ENCODE measurements around the gene CACNA1D.

Gene CACNA1D

GRCh38 chr3:53791317-53791716, 296.9 kb downstream of the CACNA1D start:
- ATAC-seq, result no peak
- DNase-seq, result no peak

GRCh38 chr3:53792866-53793265, 298.5 kb downstream of the CACNA1D start:
- ATAC-seq, result no peak
- DNase-seq, result no peak

DNA sequence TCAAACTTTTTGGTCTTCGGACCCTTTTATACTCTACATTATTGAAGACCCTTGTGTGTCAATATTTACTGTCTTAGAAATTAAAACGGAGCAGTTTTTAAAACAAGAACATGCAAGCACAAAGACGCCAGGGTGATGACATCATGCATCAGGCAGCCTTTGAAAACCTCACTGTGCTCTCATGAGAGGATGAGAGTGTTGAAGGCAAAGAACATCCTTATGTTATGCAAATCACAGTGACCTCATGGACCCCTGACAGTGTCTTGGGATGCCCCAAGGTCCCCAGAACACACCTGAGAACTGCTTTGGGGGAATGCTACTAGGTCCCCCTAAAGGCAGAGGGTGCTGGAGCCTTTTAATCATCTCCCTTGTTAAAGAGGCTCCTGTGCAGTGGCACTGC, 300.2 kb downstream of the CACNA1D start:
- no peak for ATAC-seq
- no peak for DNase-seq

GRCh38 chr3:53795176-53795575, 300.8 kb downstream of the CACNA1D start:
- ATAC-seq, result no peak
- no peak for DNase-seq

GRCh38 chr3:53795789-53796560, 301.6 kb downstream of the CACNA1D start:
- ATAC-seq (no peak), DNase-seq (no peak)

- DNase-seq (no peak), ATAC-seq (no peak)
Observed at GRCh38 chr3:53798144-53798543, 303.7 kb downstream of the CACNA1D start.

- ATAC-seq, result no peak
- DNase-seq, result no peak
Observed at GRCh38 chr3:53799338-53799865, 305.0 kb downstream of the CACNA1D start.

GRCh38 chr3:53800041-53800906, 305.9 kb downstream of the CACNA1D start:
- ATAC-seq (no peak), DNase-seq (no peak)

GRCh38 chr3:53801319-53801718, 306.9 kb downstream of the CACNA1D start:
- DNase-seq, result no peak
- ATAC-seq, result no peak

DNA sequence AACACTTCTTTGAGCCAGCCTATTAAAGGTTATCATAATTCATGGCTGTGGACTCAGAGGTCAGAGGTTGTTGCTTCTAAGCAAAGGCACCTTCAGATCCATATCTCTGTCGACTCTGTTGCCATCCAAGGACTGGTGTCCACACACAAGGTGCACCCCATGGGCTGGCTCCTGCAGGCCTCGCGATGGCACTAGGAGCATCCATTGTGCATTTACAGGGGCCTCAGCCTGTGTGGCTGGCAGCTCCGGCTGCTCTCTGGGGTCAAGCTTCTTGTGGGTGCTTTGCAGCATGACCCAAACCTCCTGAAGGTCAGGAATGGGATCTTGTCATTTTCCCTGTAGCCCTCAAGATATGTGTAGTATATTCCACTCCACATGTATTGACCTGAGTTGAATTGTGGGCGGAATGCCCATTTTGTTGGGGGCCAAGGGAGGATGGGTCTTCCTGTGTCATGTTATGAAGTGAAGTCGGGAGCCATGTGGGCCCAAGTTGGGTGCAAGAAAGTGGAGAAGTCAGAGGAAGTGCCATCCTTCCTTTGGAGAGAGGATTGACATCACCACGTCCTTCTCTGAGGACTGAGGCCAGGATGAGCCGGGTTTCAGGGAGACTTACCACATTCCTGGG, 308.0 kb downstream of the CACNA1D start:
- no peak for DNase-seq
- ATAC-seq, result no peak

DNA sequence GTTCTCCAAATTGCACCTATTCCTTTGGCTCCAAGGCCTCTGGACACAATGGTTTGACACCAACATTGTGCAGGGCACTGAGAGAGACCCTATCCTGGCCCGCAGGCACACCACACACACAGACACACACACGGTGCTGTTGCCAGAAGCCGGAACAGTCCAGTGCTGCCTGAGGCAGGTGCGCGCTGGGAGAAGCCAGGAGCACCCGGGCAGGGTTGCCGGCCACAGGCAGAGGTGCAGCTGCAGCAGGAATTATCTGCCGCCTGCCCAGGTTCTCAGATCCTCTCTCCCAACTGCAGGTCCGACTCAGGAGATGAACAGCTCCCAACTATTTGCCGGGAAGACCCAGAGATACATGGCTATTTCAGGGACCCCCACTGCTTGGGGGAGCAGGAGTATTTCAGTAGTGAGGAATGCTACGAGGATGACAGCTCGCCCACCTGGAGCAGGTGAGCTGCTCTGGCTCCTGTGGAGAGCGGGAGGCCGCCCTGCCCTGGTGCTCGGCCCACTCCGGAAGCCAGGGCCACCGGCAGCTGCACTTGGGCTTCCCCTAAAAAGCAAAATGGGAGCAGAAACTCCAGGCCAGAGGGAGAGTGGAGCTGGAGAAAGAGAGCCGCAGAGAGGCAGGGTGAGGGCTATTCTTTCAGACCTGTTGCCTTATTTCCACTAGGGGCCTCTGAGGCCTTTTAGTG, 308.9 kb downstream of the CACNA1D start:
- ATAC-seq (no peak), DNase-seq (no peak)

DNA sequence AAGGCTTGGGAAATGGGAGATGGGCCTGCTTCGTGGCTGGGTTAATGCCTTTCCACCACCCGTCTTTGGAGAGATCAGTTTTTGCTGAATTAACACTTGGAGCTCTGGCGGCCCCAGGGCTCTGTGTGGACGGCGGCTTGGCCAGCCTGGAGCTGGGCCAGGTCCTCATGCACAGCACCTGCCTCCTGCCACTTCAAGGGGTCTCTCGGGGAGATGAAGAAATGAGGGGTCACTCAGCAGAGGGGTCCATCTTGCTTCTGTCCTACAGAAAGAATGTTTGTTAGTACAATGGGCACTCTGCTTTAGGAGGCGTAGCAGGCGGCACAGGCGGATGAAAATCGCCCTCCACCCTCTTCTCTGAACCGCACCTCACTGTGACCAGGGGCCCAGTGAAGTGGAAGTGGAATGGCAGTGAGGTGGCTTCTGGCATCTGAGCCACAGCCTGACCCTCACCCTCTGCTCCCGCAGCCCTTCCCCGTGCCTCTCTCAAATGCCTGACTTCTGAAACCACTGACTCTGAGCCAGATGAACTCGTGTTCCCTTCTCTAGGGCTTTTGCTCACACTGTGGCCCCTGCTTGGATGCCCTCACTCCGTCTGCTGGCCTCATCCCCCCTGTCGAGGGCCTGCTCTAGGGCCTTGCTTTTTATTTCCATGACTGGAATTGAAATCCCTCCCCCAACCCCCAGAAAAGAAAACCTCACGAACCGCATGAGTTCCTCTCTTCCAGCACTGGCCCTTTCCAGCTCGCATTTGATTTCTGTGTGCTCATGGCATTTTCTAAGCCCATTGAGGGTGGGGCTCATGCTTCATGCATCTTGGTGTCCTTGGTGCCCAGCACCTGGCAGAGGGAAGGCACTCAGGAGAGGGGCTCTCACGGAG, 309.6 kb downstream of the CACNA1D start:
- DNase-seq (no peak), ATAC-seq (no peak)

GRCh38 chr3:53804697-53805462, 310.5 kb downstream of the CACNA1D start:
- DNase-seq (no peak), ATAC-seq (no peak)

DNA sequence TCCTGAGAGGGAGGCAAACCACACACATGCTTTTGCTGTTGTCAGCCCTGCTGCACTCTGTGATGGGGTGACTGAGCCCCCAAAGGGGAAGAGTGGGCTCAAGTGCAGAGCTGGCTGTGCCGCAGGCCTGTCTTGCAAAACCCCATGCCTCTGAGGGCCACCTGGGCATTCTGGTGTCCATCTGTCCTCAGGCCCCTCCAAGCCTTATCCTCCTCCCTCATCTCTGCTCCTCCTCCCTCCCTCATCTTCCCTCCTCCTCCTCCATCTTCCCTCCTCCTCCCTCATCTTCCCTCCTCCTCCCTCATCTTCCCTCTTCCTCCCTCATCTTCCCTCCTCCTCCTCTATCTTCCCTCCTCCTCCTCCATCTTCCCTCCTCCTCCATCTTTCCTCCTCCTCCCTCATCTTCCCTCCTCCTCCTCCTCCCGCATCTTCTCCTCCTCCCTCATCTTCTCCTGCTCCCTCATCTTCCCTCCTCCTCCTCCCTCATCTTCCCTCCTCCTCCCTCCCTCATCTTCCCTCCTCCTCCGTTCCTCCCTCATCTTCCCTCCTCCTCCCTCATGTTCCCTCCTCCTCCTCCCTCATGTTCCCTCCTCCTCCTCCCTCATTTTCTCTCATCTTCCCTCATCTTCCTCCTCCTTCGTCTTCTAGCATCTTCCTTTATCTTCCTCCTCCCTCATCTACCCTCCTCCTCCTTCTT, 311.2 kb downstream of the CACNA1D start:
- DNase-seq, result no peak
- no peak for ATAC-seq

- DNase-seq, result no peak
- no peak for ATAC-seq
Observed at GRCh38 chr3:53806182-53807116, 312.0 kb downstream of the CACNA1D start.

DNA sequence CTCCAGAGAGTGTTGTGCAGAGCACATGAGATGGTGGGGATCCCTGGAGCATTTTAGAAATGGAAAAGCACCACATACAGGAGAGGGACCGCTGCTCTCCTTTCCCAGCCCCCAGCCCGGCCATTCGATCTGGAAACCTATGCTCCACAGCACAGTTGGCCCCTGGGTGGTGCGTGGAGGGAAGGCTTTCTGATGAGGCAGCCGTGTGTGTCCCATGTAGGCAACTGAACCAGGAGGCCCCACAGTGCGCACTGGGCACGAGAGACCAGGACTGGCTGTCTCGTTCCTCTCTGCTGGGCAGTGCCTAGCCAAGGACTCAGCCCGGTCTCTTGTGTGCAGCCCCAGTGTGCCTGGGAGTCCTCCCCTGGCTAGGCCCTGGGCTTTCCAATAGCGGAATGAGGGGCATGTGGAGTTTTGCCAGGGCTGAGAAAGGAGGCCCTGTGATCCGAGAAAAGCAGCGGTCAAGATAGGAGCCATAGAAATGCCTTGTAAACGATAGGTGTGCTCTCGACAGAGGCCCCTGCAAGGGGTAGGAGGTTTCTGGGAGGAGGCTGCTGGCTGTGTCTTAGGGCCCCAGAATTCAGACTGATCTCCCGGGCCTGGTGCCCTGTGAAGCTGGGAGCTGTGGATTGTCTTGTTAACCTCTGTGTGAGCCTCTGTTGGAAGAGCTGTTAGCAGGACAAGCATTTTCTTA, 312.9 kb downstream of the CACNA1D start:
- DNase-seq (no peak), ATAC-seq (no peak)

GRCh38 chr3:53808496-53808895, 314.1 kb downstream of the CACNA1D start:
- DNase-seq (no peak), ATAC-seq (no peak)

GRCh38 chr3:53809267-53809666, 314.9 kb downstream of the CACNA1D start:
- no peak for ATAC-seq
- no peak for DNase-seq
